HTR-8/SVneo (cell line): ENCODE results near the gene CYRIA.

Experiments
- DNase-seq: peaks from one replicate; pipeline ENCODE4 v3.0.0; 2011; ENCODE audit warnings: low spot score, mixed read lengths; ENCODE audit not compliant: insufficient read length
- FAIRE-seq: peaks from 2 replicates; lab custom pipeline; 2011; peaks lifted over from hg19 to GRCh38; lab: Jason Lieb, UNC

CYRIA gene

GRCh38 chr2:16633621-16634430 is 31.8 kb downstream of the CYRIA start:
- no peak for DNase-seq
- FAIRE-seq, result no peak

- FAIRE-seq, result no peak
- no peak for DNase-seq
Observed at GRCh38 chr2:16632598-16632997, 33.0 kb downstream of the CYRIA start.

- FAIRE-seq (no peak), DNase-seq (no peak)
Observed at GRCh38 chr2:16630463-16630862, 35.2 kb downstream of the CYRIA start.

GRCh38 chr2:16629770-16630169 is 35.9 kb downstream of the CYRIA start:
- no peak for FAIRE-seq
- no peak for DNase-seq

GRCh38 chr2:16629044-16629443 is 36.6 kb downstream of the CYRIA start:
- FAIRE-seq (no peak), DNase-seq (no peak)

DNA sequence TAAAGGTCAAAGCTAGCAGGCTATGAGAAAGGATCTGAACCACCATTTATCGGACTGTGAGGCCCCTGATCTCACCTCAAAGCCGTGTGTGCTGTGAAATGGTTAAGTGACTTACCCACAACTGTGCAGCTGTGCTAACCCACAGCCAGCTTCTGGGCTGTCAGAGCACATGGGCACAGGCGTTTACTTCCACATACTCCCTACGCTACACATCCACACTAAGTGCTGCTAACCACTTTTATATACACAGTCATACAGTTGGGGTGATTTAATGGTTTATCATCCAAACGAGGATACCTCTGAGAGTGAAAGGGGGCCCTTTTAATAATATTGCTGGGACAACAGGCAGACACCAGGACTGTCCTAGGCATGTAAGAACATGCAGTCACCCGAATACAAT is 37.3 kb downstream of the CYRIA start:
- DNase-seq (no peak), FAIRE-seq (no peak)

GRCh38 chr2:16626997-16627605 is 38.5 kb downstream of the CYRIA start:
- no peak for DNase-seq
- no peak for FAIRE-seq

- FAIRE-seq (no peak), DNase-seq (no peak)
Observed at GRCh38 chr2:16626497-16626896, 39.1 kb downstream of the CYRIA start.

GRCh38 chr2:16625759-16626158 is 39.9 kb downstream of the CYRIA start:
- FAIRE-seq (no peak), DNase-seq (no peak)

- no peak for FAIRE-seq
- DNase-seq, result no peak
Observed at GRCh38 chr2:16625201-16625729, 40.4 kb downstream of the CYRIA start.

GRCh38 chr2:16624436-16624780 is 41.2 kb downstream of the CYRIA start:
- no peak for FAIRE-seq
- DNase-seq, result no peak

GRCh38 chr2:16623564-16624435 is 41.8 kb downstream of the CYRIA start:
- no peak for FAIRE-seq
- no peak for DNase-seq

- DNase-seq, result no peak
- FAIRE-seq, result no peak
Observed at GRCh38 chr2:16623031-16623430, 42.6 kb downstream of the CYRIA start.

- no peak for DNase-seq
- FAIRE-seq, result no peak
Observed at GRCh38 chr2:16622399-16622968, 43.1 kb downstream of the CYRIA start.

DNA sequence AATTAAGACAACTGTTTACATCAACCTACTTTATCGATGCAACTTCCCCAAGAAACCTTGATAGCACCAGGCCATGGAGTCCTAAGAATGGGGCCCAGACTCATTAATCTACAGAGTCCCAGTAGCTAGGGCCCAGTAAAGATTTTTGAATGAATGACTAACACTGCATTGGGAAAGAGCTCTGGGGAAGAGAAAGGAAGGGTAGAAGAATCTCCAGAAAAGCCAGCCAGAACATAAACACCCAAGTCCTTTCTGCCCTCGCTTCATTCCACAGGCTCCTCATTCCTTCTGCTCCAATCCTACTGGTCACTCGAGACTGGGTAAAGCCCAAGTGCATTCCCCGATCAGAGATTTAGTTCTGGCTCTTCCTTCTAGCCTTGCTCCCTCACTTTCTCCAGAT is 44.3 kb downstream of the CYRIA start:
- no peak for FAIRE-seq

GRCh38 chr2:16620590-16620989 is 45.0 kb downstream of the CYRIA start:
- DNase-seq (no peak), FAIRE-seq (no peak)

More for the DNA sequence above, 44.3 kb downstream of the CYRIA start:
- DNase-seq, result no peak

- FAIRE-seq (no peak), DNase-seq (no peak)
Observed at GRCh38 chr2:16619576-16620245, 45.9 kb downstream of the CYRIA start.

DNA sequence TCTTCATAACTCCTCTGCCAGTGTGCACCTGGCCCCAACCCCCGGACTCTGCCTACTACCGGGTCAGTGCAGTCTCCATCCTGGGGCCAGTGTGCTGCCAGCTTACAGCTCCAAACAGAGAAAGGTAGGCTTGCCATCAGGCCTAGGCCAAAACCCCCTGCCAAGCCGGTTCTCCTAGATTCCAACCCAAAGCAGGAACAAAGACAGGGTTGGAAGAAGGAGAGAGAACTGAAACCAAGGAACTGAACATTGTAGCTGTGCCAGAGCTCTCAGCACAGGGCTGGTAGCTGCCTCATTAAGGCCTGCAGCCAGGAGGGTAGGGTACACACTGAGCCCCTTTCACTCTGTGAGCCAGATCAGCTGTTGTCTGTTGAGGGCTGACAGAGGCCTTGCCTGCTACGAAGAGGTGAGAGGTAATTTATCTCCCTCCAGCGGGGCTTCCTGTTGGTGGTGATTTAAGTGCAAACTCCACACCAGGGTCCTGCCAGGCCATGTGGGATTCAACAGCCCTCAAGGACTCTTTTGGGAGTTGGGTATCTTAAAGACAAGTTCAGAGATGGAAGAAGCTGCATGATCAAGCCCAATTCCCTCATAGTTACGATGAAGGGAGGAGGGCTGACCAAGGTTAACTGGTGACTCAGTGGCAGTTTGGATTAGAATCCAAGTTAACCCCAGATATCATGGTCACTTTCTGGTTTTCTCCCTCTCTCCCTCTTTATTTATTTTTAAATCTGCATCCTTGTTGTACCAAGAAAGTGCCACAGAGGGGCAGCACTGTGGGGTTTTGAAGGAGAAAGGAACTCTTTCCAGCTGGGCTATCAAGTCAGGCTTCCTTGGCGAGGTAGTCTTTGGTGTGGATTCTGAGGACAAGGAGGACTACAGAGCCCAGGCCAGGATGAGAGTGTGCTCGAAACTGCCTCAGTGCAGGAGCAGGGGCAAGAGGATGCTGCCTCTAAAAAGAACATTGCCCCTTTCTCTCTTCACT is 48.1 kb downstream of the CYRIA start:
- no peak for FAIRE-seq
- peak; percentile 13 for DNase-seq
